HEK293T (cell line): ENCODE data around the gene WDR27.

Experiments used
- CTCF ChIA-PET: fragments of 350-600 bp; formaldehyde crosslinking; extraction: SDS; loops from one replicate; lab custom pipeline; 2021; ENCODE audit warnings: antibody characterized with exemption, inconsistent platforms; lab: Yijun Ruan, JAX
- POLR2A ChIA-PET: fragments of 350-600 bp; formaldehyde crosslinking; extraction: SDS; loops from one replicate; lab custom pipeline; 2020; ENCODE audit warnings: antibody characterized with exemption, inconsistent platforms; lab: Yijun Ruan, JAX
- DNase-seq: peaks from one replicate; pipeline ENCODE4 v3.0.0; 2012; ENCODE audit warnings: mixed read lengths; ENCODE audit errors: extremely low spot score
- ARNT ChIP-seq: fragments of 450-650 bp; IDR thresholded peaks from 2 replicates; pipeline ENCODE4 v1.6.1; 2017; ENCODE audit warnings: mild to moderate bottlenecking
- BHLHE40 ChIP-seq: fragments of 450-650 bp; IDR thresholded peaks from 2 replicates; pipeline ENCODE4 v1.6.1; 2016; ENCODE audit warnings: mild to moderate bottlenecking, moderate library complexity, borderline replicate concordance
- CTBP1 ChIP-seq: fragments of 450-650 bp; IDR thresholded peaks from 2 replicates; pipeline ENCODE4 v1.6.1; 2016; ENCODE audit warnings: borderline replicate concordance
- ELF4 ChIP-seq: fragments of 450-650 bp; IDR thresholded peaks from 2 replicates; pipeline ENCODE4 v1.6.1; 2017; ENCODE audit warnings: antibody characterized with exemption
- FOXA1 ChIP-seq: fragments of 450-650 bp; IDR thresholded peaks from 2 replicates; pipeline ENCODE4 v1.6.1; 2016; ENCODE audit warnings: mild to moderate bottlenecking
- FOXK2 ChIP-seq: fragments of 450-650 bp; IDR thresholded peaks from 2 replicates; pipeline ENCODE4 v1.6.1; 2016; ENCODE audit warnings: mild to moderate bottlenecking
- FOXM1 ChIP-seq: fragments of 450-650 bp; IDR thresholded peaks from 2 replicates; pipeline ENCODE4 v1.6.1; 2017; ENCODE audit warnings: mild to moderate bottlenecking, borderline replicate concordance
- HDGF ChIP-seq: fragments of 450-650 bp; IDR thresholded peaks from 2 replicates; pipeline ENCODE4 v1.6.1; 2017; ENCODE audit warnings: antibody characterized with exemption, borderline replicate concordance
- L3MBTL2 ChIP-seq: fragments of 450-650 bp; conservative IDR thresholded peaks from 2 replicates; pipeline ENCODE4 v1.6.1; 2016; ENCODE audit warnings: mild to moderate bottlenecking
- LEF1 ChIP-seq: fragments of 450-650 bp; IDR thresholded peaks from 2 replicates; pipeline ENCODE4 v1.6.1; 2017; ENCODE audit warnings: mild to moderate bottlenecking, borderline replicate concordance
- NFRKB ChIP-seq: fragments of 450-650 bp; IDR thresholded peaks from 2 replicates; pipeline ENCODE4 v1.6.1; 2016; ENCODE audit warnings: mild to moderate bottlenecking, moderate library complexity
- PKNOX1 ChIP-seq: fragments of 450-650 bp; IDR thresholded peaks from 2 replicates; pipeline ENCODE4 v1.6.1; 2016
- SP1 ChIP-seq: fragments of 450-650 bp; IDR thresholded peaks from 2 replicates; pipeline ENCODE4 v1.6.1; 2017
- SUZ12 ChIP-seq: fragments of 450-650 bp; IDR thresholded peaks from 2 replicates; pipeline ENCODE4 v1.6.1; 2016; ENCODE audit warnings: mild to moderate bottlenecking
- TARDBP ChIP-seq: fragments of 450-650 bp; IDR thresholded peaks from 2 replicates; pipeline ENCODE4 v1.6.1; 2016
- ZNF384 ChIP-seq: fragments of 450-650 bp; IDR thresholded peaks from 2 replicates; pipeline ENCODE4 v1.6.1; 2016

The WDR27 gene

GRCh38 chr6:169640983-169641382, 60.8 kb downstream of the WDR27 start:
- POLR2A ChIA-PET, result no interaction called here

DNA sequence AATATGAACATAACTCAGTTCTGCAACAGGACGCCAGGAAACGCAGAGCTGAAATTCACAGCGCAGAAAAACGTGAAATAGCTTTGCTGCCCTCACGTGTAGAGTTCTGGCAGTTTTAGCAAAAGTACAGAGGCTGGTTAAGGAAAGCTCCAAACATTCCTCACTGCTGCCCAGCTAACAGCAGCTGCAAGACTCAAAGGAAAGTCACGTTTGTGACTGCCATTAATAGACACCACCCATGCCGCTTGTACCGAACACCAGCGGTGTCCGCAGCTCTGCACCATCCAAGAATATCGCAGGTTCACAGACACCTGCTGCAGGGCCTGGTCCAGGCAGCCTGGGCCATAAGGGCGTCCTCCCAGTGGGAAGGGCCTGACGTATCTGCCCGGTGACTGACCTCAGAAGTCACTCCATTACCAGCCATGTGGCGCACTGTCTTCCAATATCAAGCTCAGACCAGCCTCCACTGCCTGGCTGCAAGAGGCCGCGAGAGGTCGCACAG, 61.4 kb downstream of the WDR27 start:
- DNase-seq, result no peak
- POLR2A ChIA-PET, result no interaction called here
- CTCF ChIA-PET, result no interaction called here
- TF ChIP-seq SUZ12, result no peak
- TF ChIP-seq FOXA1, result no peak
- TF ChIP-seq L3MBTL2, result no peak
- TF ChIP-seq FOXM1, result no peak
- TF ChIP-seq ZNF384, result no peak
- no peak for TF ChIP-seq LEF1
- no peak for TF ChIP-seq FOXK2
- TF ChIP-seq ARNT, result no peak
- TF ChIP-seq SP1, result no peak
- TF ChIP-seq ELF4, result no peak
- no peak for TF ChIP-seq TARDBP
- no peak for TF ChIP-seq HDGF

More at GRCh38 chr6:169640983-169641382, 60.8 kb downstream of the WDR27 start:
- no peak for DNase-seq
- TF ChIP-seq FOXM1 (no peak), LEF1 (no peak), FOXA1 (no peak), FOXK2 (no peak), L3MBTL2 (no peak), SUZ12 (no peak), NFRKB (no peak), PKNOX1 (no peak), ELF4 (no peak), SP1 (no peak), TARDBP (no peak), BHLHE40 (no peak), CTBP1 (no peak), ZNF384 (no peak), HDGF (no peak), ARNT (no peak)
- CTCF ChIA-PET, result no interaction called here

GRCh38 chr6:169639653-169640278, 62.1 kb downstream of the WDR27 start:
- ChIA-PET POLR2A (no interaction called here), CTCF (no interaction called here)
- DNase-seq, result no peak
- no peak for TF ChIP-seq L3MBTL2
- TF ChIP-seq TARDBP, result no peak
- no peak for TF ChIP-seq SP1
- no peak for TF ChIP-seq LEF1
- TF ChIP-seq FOXM1, result no peak
- TF ChIP-seq BHLHE40, result no peak
- no peak for TF ChIP-seq FOXK2
- TF ChIP-seq FOXA1, result no peak

DNA sequence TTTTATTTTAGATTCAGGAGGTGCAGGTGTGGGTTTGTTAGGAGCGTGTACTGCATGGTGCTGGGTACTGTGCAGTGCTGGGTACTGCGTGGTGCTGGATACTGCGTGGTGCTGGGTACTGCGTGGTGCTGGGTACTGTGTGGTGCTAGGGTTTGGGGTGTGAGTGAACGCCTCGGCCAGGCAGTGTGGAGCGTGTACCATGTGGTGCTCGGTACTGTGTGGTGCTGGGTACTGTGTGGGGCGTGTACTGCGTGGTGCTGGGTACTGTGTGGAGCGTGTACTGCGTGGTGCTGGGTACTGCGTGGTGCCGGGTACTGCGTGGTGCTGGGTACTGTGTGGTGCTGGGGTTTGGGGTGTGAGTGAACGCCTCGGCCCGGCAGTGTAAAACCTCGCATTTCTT, 62.9 kb downstream of the WDR27 start:
- CTCF ChIA-PET, result no interaction called here
- no peak for DNase-seq
- TF ChIP-seq BHLHE40 (no peak), SP1 (no peak), NFRKB (no peak)
- POLR2A ChIA-PET, result no interaction called here

GRCh38 chr6:169638388-169638787, 63.4 kb downstream of the WDR27 start:
- TF ChIP-seq BHLHE40, result no peak
- no peak for TF ChIP-seq ELF4
- no peak for TF ChIP-seq LEF1
- TF ChIP-seq L3MBTL2, result no peak
- CTCF ChIA-PET, result no interaction called here
- POLR2A ChIA-PET, result no interaction called here
- DNase-seq, result no peak

- ChIA-PET POLR2A (no interaction called here), CTCF (no interaction called here)
- DNase-seq, result no peak
- TF ChIP-seq PKNOX1, result no peak
- no peak for TF ChIP-seq NFRKB
- no peak for TF ChIP-seq FOXK2
- TF ChIP-seq HDGF, result no peak
- TF ChIP-seq FOXA1, result no peak
- TF ChIP-seq ELF4, result no peak
- TF ChIP-seq BHLHE40, result no peak
- TF ChIP-seq SUZ12, result no peak
- no peak for TF ChIP-seq ZNF384
- no peak for TF ChIP-seq CTBP1
- no peak for TF ChIP-seq ARNT
- no peak for TF ChIP-seq LEF1
- no peak for TF ChIP-seq SP1
Observed at GRCh38 chr6:169635345-169635744, 66.5 kb downstream of the WDR27 start.

- ChIA-PET CTCF (no interaction called here), POLR2A (no interaction called here)
- no peak for TF ChIP-seq ZNF384
- no peak for DNase-seq
Observed at GRCh38 chr6:169632841-169633240, 69.0 kb downstream of the WDR27 start.
